RWPE2 (cell line): Measurements from ENCODE around the gene USP32.

Experiments used
- ATAC-seq: fragments of 200-7000 bp; cut with Tn5 transposase; 3 replicates; pipeline ENCODE4 v1.9.1; 2021; ENCODE audit warnings: low read depth
- DNase-seq: peaks from one replicate; pipeline ENCODE4 v3.0.0-alpha.2; 2020; ENCODE audit warnings: low spot score
- H3K27ac ChIP-seq: fragments of 450-650 bp; 2 replicates; pipeline ENCODE4 v1.5.1; 2017; ENCODE audit warnings: mild to moderate bottlenecking; ENCODE audit not compliant: poor library complexity, severe bottlenecking
- H3K27me3 ChIP-seq: fragments of 250-450 bp; sonication (Bioruptor Pico); 2 replicates; pipeline ENCODE4 v1.5.1; 2021; ENCODE audit warnings: mild to moderate bottlenecking, moderate library complexity; ENCODE audit not compliant: insufficient read depth, poor library complexity, severe bottlenecking
- H3K36me3 ChIP-seq: fragments of 250-450 bp; sonication (Bioruptor Pico); 2 replicates; pipeline ENCODE4 v1.5.1; 2020; ENCODE audit warnings: low read depth, mild to moderate bottlenecking, moderate library complexity
- H3K4me1 ChIP-seq: fragments of 250-450 bp; sonication (Bioruptor Pico); 2 replicates; pipeline ENCODE4 v1.5.1; 2021; ENCODE audit warnings: mild to moderate bottlenecking, moderate library complexity; ENCODE audit not compliant: insufficient read depth, poor library complexity, severe bottlenecking
- H3K4me3 ChIP-seq: fragments of 250-450 bp; sonication (Bioruptor Pico); 2 replicates; pipeline ENCODE4 v1.5.1; 2021; ENCODE audit warnings: mild to moderate bottlenecking, moderate library complexity; ENCODE audit not compliant: severe bottlenecking
- H3K9me3 ChIP-seq: fragments of 250-450 bp; sonication (Bioruptor Pico); 2 replicates; pipeline ENCODE4 v1.5.1; 2021; ENCODE audit warnings: mild to moderate bottlenecking, moderate library complexity; ENCODE audit not compliant: severe bottlenecking
- TF ChIP-seq, protein P1 (sequence below): fragments of 450-650 bp; IDR thresholded peaks from one replicate; pipeline ENCODE4 v1.5.1; 2017; ENCODE audit warnings: mild to moderate bottlenecking, moderate library complexity; ENCODE audit not compliant: poor library complexity, severe bottlenecking

The USP32 gene

DNA sequence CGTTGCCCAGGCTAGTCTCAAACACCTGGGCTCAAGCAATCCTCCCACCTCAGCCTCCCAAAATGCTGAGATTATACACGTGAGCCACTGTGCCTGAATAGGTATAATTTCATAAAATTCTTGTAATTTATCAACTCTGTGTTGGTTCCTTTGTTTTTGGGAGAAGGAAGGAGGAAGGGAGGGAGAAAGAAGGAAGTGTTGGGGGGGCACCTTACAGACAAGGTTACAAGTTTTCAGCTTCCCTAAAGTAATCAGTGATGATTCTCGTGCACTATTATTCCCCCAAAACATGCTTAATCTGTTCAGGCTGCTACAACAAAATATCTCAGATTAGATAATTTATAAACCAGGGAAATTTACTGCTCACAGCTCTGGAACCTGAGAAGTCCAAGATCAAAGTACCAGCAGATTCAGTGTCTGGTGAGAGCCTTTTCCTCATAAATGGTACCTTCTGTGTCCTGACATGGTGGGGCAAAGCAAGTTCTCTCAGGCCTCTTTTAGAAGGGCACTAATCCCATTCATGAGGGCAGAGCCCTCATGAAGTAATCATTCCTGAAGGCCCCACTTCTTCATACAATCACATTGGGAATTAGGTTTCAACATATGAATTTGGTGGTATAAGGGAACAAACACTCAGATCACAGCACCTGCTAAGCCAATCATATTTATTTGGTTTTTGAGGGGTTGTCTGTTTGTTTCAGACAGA lies 28.1 kb downstream of the USP32 start:
- Histone ChIP-seq H3K36me3 (peaks cover 15% of the 10 kb centered on the region), H3K27ac (no peak overlapping the region), H3K4me1 (no peaks in the 10 kb centered on the region), H3K4me3 (no peak overlapping the region), H3K9me3 (no peaks in the 10 kb centered on the region), H3K27me3 (no peaks in the 10 kb centered on the region)
- no peak for ATAC-seq
- TF ChIP-seq, protein P1, sequence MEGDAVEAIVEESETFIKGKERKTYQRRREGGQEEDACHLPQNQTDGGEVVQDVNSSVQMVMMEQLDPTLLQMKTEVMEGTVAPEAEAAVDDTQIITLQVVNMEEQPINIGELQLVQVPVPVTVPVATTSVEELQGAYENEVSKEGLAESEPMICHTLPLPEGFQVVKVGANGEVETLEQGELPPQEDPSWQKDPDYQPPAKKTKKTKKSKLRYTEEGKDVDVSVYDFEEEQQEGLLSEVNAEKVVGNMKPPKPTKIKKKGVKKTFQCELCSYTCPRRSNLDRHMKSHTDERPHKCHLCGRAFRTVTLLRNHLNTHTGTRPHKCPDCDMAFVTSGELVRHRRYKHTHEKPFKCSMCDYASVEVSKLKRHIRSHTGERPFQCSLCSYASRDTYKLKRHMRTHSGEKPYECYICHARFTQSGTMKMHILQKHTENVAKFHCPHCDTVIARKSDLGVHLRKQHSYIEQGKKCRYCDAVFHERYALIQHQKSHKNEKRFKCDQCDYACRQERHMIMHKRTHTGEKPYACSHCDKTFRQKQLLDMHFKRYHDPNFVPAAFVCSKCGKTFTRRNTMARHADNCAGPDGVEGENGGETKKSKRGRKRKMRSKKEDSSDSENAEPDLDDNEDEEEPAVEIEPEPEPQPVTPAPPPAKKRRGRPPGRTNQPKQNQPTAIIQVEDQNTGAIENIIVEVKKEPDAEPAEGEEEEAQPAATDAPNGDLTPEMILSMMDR, result no peak
- no peak for DNase-seq

DNA sequence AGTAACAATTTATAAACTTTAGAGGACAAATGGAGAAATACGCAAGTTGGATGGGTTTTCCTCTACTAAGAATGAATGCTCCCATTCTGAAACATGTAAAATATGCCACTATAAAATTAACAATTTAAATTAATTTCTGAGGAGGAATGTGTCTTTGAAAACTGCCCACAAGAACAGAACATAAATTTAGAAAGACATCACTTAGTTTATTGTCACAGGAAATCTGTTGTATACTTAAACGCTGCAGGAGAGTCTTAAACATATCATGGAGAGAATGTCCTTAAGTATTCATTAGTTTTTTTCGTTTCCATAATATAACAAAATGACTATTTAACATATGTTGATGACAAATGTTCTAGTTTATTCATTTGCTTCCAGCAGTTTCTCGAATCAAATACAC lies 29.6 kb downstream of the USP32 start:
- Histone ChIP-seq H3K9me3 (no peaks in the 10 kb centered on the region), H3K4me1 (peaks cover 12% of the 10 kb centered on the region), H3K36me3 (peaks cover 15% of the 10 kb centered on the region), H3K27me3 (no peaks in the 10 kb centered on the region), H3K27ac (no peak overlapping the region), H3K4me3 (no peak overlapping the region)
- TF ChIP-seq, protein P1, result no peak
- ATAC-seq (no peak), DNase-seq (no peak)

DNA sequence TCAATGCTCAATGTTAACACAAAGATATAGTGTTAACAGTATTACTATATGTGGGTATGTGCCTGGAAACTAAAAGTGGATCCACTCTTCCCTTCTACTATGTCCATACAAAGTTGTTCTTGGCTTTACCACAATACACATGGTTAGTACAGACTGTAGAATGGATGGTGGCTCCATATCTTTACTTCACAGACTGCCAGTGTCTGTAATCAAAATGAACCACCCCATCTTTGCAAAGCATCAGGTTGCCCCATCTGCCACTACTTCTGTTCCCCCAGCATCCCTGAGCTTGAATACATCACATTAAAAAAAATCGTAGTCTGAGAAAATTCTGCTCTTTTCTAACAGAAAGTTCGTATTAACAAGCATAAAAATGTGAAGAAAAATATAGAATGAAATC lies 30.0 kb downstream of the USP32 start:
- TF ChIP-seq, protein P1, result no peak
- peaks cover 16% of the 10 kb centered on the region for H3K4me1 ChIP-seq
- no peak for ATAC-seq
- peaks cover 15% of the 10 kb centered on the region for H3K36me3 ChIP-seq
- no peaks in the 10 kb centered on the region for H3K27me3 ChIP-seq
- no peak for DNase-seq
- H3K4me3 ChIP-seq, result no peak overlapping the region
- no peak overlapping the region for H3K27ac ChIP-seq
- no peaks in the 10 kb centered on the region for H3K9me3 ChIP-seq

DNA sequence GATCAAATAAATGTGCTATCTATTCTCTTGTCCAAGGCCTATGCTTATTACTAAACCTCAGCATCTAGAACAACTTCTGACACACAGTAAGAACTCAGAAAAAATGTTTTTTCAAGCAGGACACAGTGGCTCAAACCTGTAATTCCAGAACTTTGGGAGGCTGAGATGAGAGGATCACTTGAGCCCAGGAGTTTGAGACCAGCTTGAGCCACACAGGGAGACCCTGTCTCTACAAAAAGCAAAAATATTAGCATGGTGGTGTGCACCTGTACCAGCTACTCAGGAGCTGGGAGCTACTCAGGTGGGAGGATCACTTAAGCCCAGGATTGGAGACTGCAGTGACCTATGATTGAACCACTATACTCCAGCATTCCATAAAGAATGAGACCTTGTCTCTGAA lies 32.5 kb downstream of the USP32 start:
- TF ChIP-seq, protein P1, result no peak
- H3K36me3 ChIP-seq, result peaks cover 5% of the 10 kb centered on the region; the same call in 1 of the 2 replicates
- H3K27ac ChIP-seq, result no peak overlapping the region
- DNase-seq (no peak), ATAC-seq (no peak)
- H3K27me3 ChIP-seq, result no peaks in the 10 kb centered on the region
- no peak overlapping the region for H3K4me3 ChIP-seq
- H3K9me3 ChIP-seq, result no peaks in the 10 kb centered on the region
- H3K4me1 ChIP-seq, result peaks cover 35% of the 10 kb centered on the region

DNA sequence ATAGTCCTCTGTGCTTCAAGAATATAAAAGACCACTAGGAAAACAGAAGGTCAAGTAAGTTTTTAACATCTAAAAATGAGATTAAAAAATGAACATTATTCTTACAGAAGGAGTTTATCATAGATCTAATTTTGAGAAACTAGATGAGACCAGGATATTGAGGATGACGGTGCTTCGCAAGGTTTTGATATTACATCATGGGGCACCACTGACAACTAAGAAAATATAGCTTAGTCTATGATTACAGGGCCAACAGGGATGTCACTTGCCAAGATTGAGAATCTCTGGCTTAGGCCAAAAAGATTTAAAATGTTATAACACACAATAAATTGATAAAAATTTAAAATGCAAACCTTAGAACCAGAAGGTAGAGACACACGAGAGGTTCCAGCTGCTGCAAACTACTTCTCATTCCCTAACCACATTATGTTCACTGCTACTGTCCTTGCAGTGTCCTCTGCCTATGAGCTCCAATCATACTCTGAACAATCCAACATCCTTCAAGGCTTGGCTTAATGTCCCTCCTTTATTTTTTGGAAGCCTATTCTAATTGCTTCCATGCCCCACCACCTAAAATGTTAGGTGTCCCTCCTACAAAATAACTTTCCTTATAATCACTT lies 33.2 kb downstream of the USP32 start:
- no peak for ATAC-seq
- TF ChIP-seq, protein P1, result no peak

More for the DNA sequence above, 33.2 kb downstream of the USP32 start:
- Histone ChIP-seq H3K4me1 (peaks cover 42% of the 10 kb centered on the region), H3K27me3 (no peaks in the 10 kb centered on the region), H3K4me3 (no peak overlapping the region), H3K27ac (no peak overlapping the region), H3K9me3 (no peaks in the 10 kb centered on the region), H3K36me3 (peaks cover 5% of the 10 kb centered on the region; the same call in 1 of the 2 replicates)
- DNase-seq, result no peak
